Keratinocyte (primary cell): ENCODE data around the gene TCEAL5.

Experiments used
- CTCF ChIP-seq, 3 experiments: IDR thresholded peaks in 1 of 3; conservative IDR thresholded peaks in 1 of 3; optimal IDR thresholded peaks in 1 of 3; 2 replicates in 2 of 3; 3 replicates in 1 of 3; pipeline versions ENCODE3 to v1.5.1; 2011; ENCODE audit warnings: low read length in 3 of 3, mild to moderate bottlenecking in 3 of 3, moderate library complexity in 2 of 3, control low read depth in 1 of 3, inconsistent platforms in 1 of 3; ENCODE audit not compliant: insufficient read depth in 2 of 3; ENCODE audit errors: extremely low read depth in 1 of 3
- EZH2 ChIP-seq: IDR thresholded peaks from one replicate; pipeline ENCODE4 v1.6.1; 2012; ENCODE audit warnings: inconsistent platforms, mild to moderate bottlenecking, low read length, moderate library complexity

- no peak for TF ChIP-seq EZH2
- TF ChIP-seq CTCF (optimal IDR thresholded peaks at IDR 0.05 in 1 of 3, IDR thresholded peaks at IDR 0.05 in 1 of 3, conservative IDR thresholded peaks at IDR 0.05 in 1 of 3; ENCODE audit: extremely low read depth in 1 of 3, insufficient read depth in 2 of 3, low read length in 3 of 3), result no peak
These were observed 34.2 kb upstream of the TCEAL5 start, which contains the start of gene BEX2 for GRCh38 chrX:103310555-103311398.
